Caco-2 (cell line): ENCODE data around the gene ST6GALNAC2. TPM values are rescaled to one million over a fixed set of nuclear protein-coding genes. Genes with fewer than 3 reads are reported as not detected.
"Not testable (repeated sequence)": the region's sequence is repeated elsewhere in the genome, so short reads cannot be mapped to it uniquely, and the experiment has no call there.

Experiments used
- BruUV-seq: library from RNA; stranded (reverse); fragments of 400-500 nt; replicated peaks from 2 replicates; lab custom pipeline; 2021; lab: Mats Ljungman, UMichigan
- CTCF ChIA-PET: fragments of 300-600 bp; sonication (Branson Sonifier 250); formaldehyde crosslinking; loops from one replicate; lab custom pipeline; 2022; ENCODE audit warnings: antibody characterized with exemption; lab: Charles Lee
- POLR2A ChIA-PET: fragments of 300-600 bp; sonication (Branson Sonifier 250); formaldehyde crosslinking; loops from one replicate; lab custom pipeline; 2022; ENCODE audit warnings: antibody characterized with exemption; lab: Charles Lee
- DNase-seq, 2 experiments: peaks; one replicate each; pipeline versions ENCODE4 v3.0.0 to v3.0.0-alpha.2; 2020 to 2022
- H3K27me3 ChIP-seq: replicated peaks from 2 replicates; pipeline ENCODE4 v1.6.0; 2011; ENCODE audit warnings: low read length; ENCODE audit not compliant: control insufficient read depth, insufficient read depth
- H3K36me3 ChIP-seq: 2 replicates; pipeline ENCODE4 v1.5.1; 2011; ENCODE audit warnings: low read length; ENCODE audit not compliant: control insufficient read depth, insufficient read depth
- H3K4me1 ChIP-seq: fragments of 250-450 bp; sonication (Bioruptor Pico); 2 replicates; pipeline ENCODE4 v1.5.1; 2020; ENCODE audit warnings: mild to moderate bottlenecking
- H3K4me3 ChIP-seq: 2 replicates; pipeline ENCODE4 v1.5.1; 2011; ENCODE audit warnings: low read depth, mild to moderate bottlenecking, control low read depth, low read length
- H3K9me3 ChIP-seq: fragments of 250-450 bp; sonication (Bioruptor Pico); 2 replicates; pipeline ENCODE4 v1.5.1; 2020; ENCODE audit warnings: mild to moderate bottlenecking, moderate library complexity
- H3K27ac Mint-ChIP-seq: one replicate; pipeline ENCODE4 v1.8.0; 2022; ENCODE audit warnings: mixed read lengths; ENCODE audit not compliant: unreplicated experiment
- H3K27me3 Mint-ChIP-seq: one replicate; pipeline ENCODE4 v1.8.0; 2022; ENCODE audit warnings: mixed read lengths; ENCODE audit not compliant: insufficient read depth, unreplicated experiment
- H3K36me3 Mint-ChIP-seq: one replicate; pipeline ENCODE4 v1.8.0; 2022; ENCODE audit warnings: mild to moderate bottlenecking, mixed read lengths; ENCODE audit not compliant: insufficient read depth, unreplicated experiment
- H3K4me1 Mint-ChIP-seq: one replicate; pipeline ENCODE4 v1.8.0; 2022; ENCODE audit warnings: low read depth, mixed read lengths; ENCODE audit not compliant: unreplicated experiment
- H3K4me3 Mint-ChIP-seq: one replicate; pipeline ENCODE4 v1.8.0; 2022; ENCODE audit warnings: mild to moderate bottlenecking, moderate library complexity, mixed read lengths; ENCODE audit not compliant: unreplicated experiment
- H3K9me3 Mint-ChIP-seq: one replicate; pipeline ENCODE4 v1.8.0; 2022; ENCODE audit warnings: mixed read lengths; ENCODE audit not compliant: unreplicated experiment
- intact Hi-C: fragments of 100-400 bp; cut with micrococcal nuclease; formaldehyde crosslinking; loops from one replicate; pipeline ENCODE4 v1.10.0; 2022; ENCODE audit not compliant: unreplicated experiment
- total RNA-seq: library from RNA; stranded (reverse); gene quantifications from 2 replicates; pipeline ENCODE4 v1.2.3, GENCODE V29; 2022
- TF ChIP-seq, protein P1 (sequence below), 2 experiments: fragments of 200-600 bp in 1 of 2; IDR thresholded peaks; 1 replicate in 1 of 2; 2 replicates in 1 of 2; pipeline versions ENCODE4 v1.5.1 to v1.8.0; 2011 to 2022; ENCODE audit warnings: antibody characterized with exemption in 1 of 2, control low read depth in 1 of 2, inconsistent platforms in 1 of 2, low read depth in 1 of 2, low read length in 1 of 2, mild to moderate bottlenecking in 1 of 2, moderate library complexity in 1 of 2; ENCODE audit not compliant: insufficient read depth in 1 of 2, severe bottlenecking in 1 of 2, unreplicated experiment in 1 of 2

ST6GALNAC2 gene
- total RNA-seq, 1 experiment from 2014 or later, result 0.77 TPM

- peaks cover 12% of the 10 kb centered on the region for H3K36me3 Mint-ChIP-seq
- H3K4me3 Mint-ChIP-seq, POLR2A ChIA-PET, CTCF ChIA-PET, intact Hi-C loops, H3K27me3 Mint-ChIP-seq, H3K36me3 ChIP-seq, H3K27me3 ChIP-seq, H3K27ac Mint-ChIP-seq, H3K9me3 ChIP-seq, BruUV-seq, H3K4me3 ChIP-seq, DNase-seq: not testable (repeated sequence)
- H3K4me1 ChIP-seq, result peaks cover 19% of the 10 kb centered on the region
- H3K9me3 Mint-ChIP-seq, result peaks cover 13% of the 10 kb centered on the region
- H3K4me1 Mint-ChIP-seq, result peaks cover 33% of the 10 kb centered on the region
Measured at GRCh38 chr17:76606685-76607084, 21.0 kb upstream of the ST6GALNAC2 start.

DNA sequence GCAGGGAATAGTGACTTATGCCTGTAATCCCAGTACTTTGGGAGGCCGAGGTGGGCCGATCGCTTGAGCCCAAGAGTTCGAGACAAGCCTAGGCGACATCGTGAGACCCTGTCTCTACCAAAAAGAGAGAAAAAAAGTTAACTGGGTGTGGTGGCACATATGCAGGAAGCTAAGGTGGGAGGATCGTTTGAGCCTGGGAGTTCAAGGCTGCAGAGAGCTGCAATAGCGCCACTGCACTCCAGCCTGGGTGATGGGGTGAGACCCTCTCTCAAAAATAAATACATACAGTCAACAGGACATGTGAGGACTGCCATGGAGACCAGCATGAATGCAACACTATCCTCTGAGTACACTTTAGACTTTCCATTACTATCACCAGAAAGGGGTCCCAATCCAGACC lies 15.4 kb upstream of the ST6GALNAC2 start:
- intact Hi-C loops, result no loop called here
- Mint-ChIP-seq H3K27me3 (no peaks in the 10 kb centered on the region), H3K4me3 (peak overlapping the region; percentile 16), H3K9me3 (peaks cover 13% of the 10 kb centered on the region), H3K36me3 (peaks cover 18% of the 10 kb centered on the region), H3K4me1 (peaks cover 63% of the 10 kb centered on the region), H3K27ac (peak overlapping the region; percentile 94)
- TF ChIP-seq, protein P1, sequence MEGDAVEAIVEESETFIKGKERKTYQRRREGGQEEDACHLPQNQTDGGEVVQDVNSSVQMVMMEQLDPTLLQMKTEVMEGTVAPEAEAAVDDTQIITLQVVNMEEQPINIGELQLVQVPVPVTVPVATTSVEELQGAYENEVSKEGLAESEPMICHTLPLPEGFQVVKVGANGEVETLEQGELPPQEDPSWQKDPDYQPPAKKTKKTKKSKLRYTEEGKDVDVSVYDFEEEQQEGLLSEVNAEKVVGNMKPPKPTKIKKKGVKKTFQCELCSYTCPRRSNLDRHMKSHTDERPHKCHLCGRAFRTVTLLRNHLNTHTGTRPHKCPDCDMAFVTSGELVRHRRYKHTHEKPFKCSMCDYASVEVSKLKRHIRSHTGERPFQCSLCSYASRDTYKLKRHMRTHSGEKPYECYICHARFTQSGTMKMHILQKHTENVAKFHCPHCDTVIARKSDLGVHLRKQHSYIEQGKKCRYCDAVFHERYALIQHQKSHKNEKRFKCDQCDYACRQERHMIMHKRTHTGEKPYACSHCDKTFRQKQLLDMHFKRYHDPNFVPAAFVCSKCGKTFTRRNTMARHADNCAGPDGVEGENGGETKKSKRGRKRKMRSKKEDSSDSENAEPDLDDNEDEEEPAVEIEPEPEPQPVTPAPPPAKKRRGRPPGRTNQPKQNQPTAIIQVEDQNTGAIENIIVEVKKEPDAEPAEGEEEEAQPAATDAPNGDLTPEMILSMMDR (IDR thresholded peaks at IDR 0.05; ENCODE audit: insufficient read depth in 1 of 2, low read depth in 1 of 2, low read length in 1 of 2, severe bottlenecking in 1 of 2, unreplicated experiment in 1 of 2), result no peak
- BruUV-seq, result no TSS peak
- CTCF ChIA-PET, result interaction anchor here (0.7 to 1.2 kb wide), 2 partner anchors 11 to 44 kb away, joined by 4 to 6 read pairs; no protein-coding TSS in a partner anchor
- Histone ChIP-seq H3K9me3 (0 out of 2 replicates have a peak, but pooled peaks cover 7% of the 10 kb centered on the region), H3K4me3 (no peak overlapping the region), H3K4me1 (peaks cover 40% of the 10 kb centered on the region), H3K36me3 (no peaks in the 10 kb centered on the region), H3K27me3 (no peaks in the 10 kb centered on the region)
- POLR2A ChIA-PET, result interaction anchor here (0.9 to 1.0 kb wide), 2 partner anchors 12 to 71 kb away, joined by 3 to 5 read pairs; no protein-coding TSS in a partner anchor
- no peak for DNase-seq

- Histone ChIP-seq H3K4me1 (peaks cover 40% of the 10 kb centered on the region), H3K4me3 (no peak overlapping the region), H3K27me3 (no peaks in the 10 kb centered on the region), H3K36me3 (no peaks in the 10 kb centered on the region), H3K9me3 (0 out of 2 replicates have a peak, but pooled peaks cover 7% of the 10 kb centered on the region)
- ChIA-PET CTCF (interaction anchor here (0.6 kb wide), 2 partner anchors 105 to 320 kb away, joined by 3 to 8 read pairs; no protein-coding TSS in a partner anchor), POLR2A (interaction anchor here (0.9 to 1.3 kb wide), 2 partner anchors 43 to 72 kb away, joined by 4 to 5 read pairs; no protein-coding TSS in a partner anchor)
- H3K36me3 Mint-ChIP-seq, result peaks cover 18% of the 10 kb centered on the region
- H3K4me3 Mint-ChIP-seq, result no peak overlapping the region
- no peaks in the 10 kb centered on the region for H3K27me3 Mint-ChIP-seq
- intact Hi-C loops, result no loop called here
- no peak for DNase-seq
- H3K27ac Mint-ChIP-seq, result peak overlapping the region; percentile 94
- TF ChIP-seq, protein P1 (IDR thresholded peaks at IDR 0.05; ENCODE audit: insufficient read depth in 1 of 2, low read depth in 1 of 2, low read length in 1 of 2, severe bottlenecking in 1 of 2, unreplicated experiment in 1 of 2), result no peak
- H3K4me1 Mint-ChIP-seq, result peaks cover 63% of the 10 kb centered on the region
- no TSS peak for BruUV-seq
- H3K9me3 Mint-ChIP-seq, result peaks cover 13% of the 10 kb centered on the region
Measured at GRCh38 chr17:76599694-76600460, 14.2 kb upstream of the ST6GALNAC2 start.
